Activated naive CD8-positive, alpha-beta T cell treated with anti-CD3 and anti-CD28 coated beads, Interleukin-2, amount 50 U/mL, for 24 hours (primary cell): ENCODE data around the gene ATP9A.
A peak's percentile ranks its signal among the peaks of the same experiment; 100 is the strongest.
"Not testable (repeated sequence)": the region's sequence is repeated elsewhere in the genome, so short reads cannot be mapped to it uniquely, and the experiment has no call there.

Source experiments
- ATAC-seq: fragments of 150-1000 bp; cut with Tn5 transposase; one replicate; pipeline ENCODE4 v1.10.0; 2021
- DNase-seq: peaks from one replicate; pipeline ENCODE4 v3.0.0; 2021
- H3K27ac Mint-ChIP-seq: one replicate; pipeline ENCODE4 v1.8.0; 2021; ENCODE audit warnings: mild to moderate bottlenecking, mixed read lengths
- H3K27me3 Mint-ChIP-seq: one replicate; pipeline ENCODE4 v1.8.0; 2021; ENCODE audit warnings: mixed read lengths
- H3K36me3 Mint-ChIP-seq: one replicate; pipeline ENCODE4 v1.8.0; 2021; ENCODE audit warnings: low read depth, mixed read lengths
- H3K4me1 Mint-ChIP-seq: one replicate; pipeline ENCODE4 v1.8.0; 2021; ENCODE audit warnings: mixed read lengths
- H3K4me3 Mint-ChIP-seq: one replicate; pipeline ENCODE4 v1.8.0; 2021; ENCODE audit warnings: mild to moderate bottlenecking, moderate library complexity, mixed read lengths
- H3K9me3 Mint-ChIP-seq: one replicate; pipeline ENCODE4 v1.8.0; 2021; ENCODE audit warnings: mixed read lengths

Gene ATP9A

GRCh38 chr20:51750037-51750769 is 18.0 kb downstream of the ATP9A start:
- Mint-ChIP-seq H3K27ac (no peak overlapping the region), H3K4me1 (peaks cover 4% of the 10 kb centered on the region), H3K27me3 (peaks cover 5% of the 10 kb centered on the region), H3K4me3 (no peak overlapping the region), H3K36me3 (no peaks in the 10 kb centered on the region), H3K9me3 (peaks cover 5% of the 10 kb centered on the region)
- ATAC-seq = peak; percentile 89
- DNase-seq = peak; percentile 37

GRCh38 chr20:51749674-51750036 is 18.5 kb downstream of the ATP9A start:
- H3K4me3 Mint-ChIP-seq = no peak overlapping the region
- peaks cover 5% of the 10 kb centered on the region for H3K9me3 Mint-ChIP-seq
- no peaks in the 10 kb centered on the region for H3K36me3 Mint-ChIP-seq
- peaks cover 5% of the 10 kb centered on the region for H3K27me3 Mint-ChIP-seq
- ATAC-seq = no peak
- peaks cover 4% of the 10 kb centered on the region for H3K4me1 Mint-ChIP-seq
- H3K27ac Mint-ChIP-seq = no peak overlapping the region
- no peak for DNase-seq

GRCh38 chr20:51747182-51747911 is 20.8 kb downstream of the ATP9A start:
- peaks cover 5% of the 10 kb centered on the region for H3K27me3 Mint-ChIP-seq
- DNase-seq (no peak), ATAC-seq (no peak)
- H3K9me3 Mint-ChIP-seq = peaks cover 5% of the 10 kb centered on the region
- no peaks in the 10 kb centered on the region for H3K36me3 Mint-ChIP-seq
- H3K4me1 Mint-ChIP-seq = peaks cover 4% of the 10 kb centered on the region
- no peak overlapping the region for H3K27ac Mint-ChIP-seq
- no peak overlapping the region for H3K4me3 Mint-ChIP-seq

- Mint-ChIP-seq H3K9me3 (peaks cover 5% of the 10 kb centered on the region), H3K4me3 (no peak overlapping the region), H3K4me1 (peaks cover 4% of the 10 kb centered on the region), H3K27ac (no peak overlapping the region), H3K27me3 (peaks cover 5% of the 10 kb centered on the region), H3K36me3 (no peaks in the 10 kb centered on the region)
- ATAC-seq = no peak
- no peak for DNase-seq
Observed at GRCh38 chr20:51745804-51746203, 22.4 kb downstream of the ATP9A start.

GRCh38 chr20:51740838-51741237 is 27.4 kb downstream of the ATP9A start:
- no peak overlapping the region for H3K27ac Mint-ChIP-seq
- no peaks in the 10 kb centered on the region for H3K4me1 Mint-ChIP-seq
- peaks cover 4% of the 10 kb centered on the region for H3K27me3 Mint-ChIP-seq
- H3K4me3 Mint-ChIP-seq = no peak overlapping the region
- DNase-seq (no peak), ATAC-seq (no peak)
- H3K9me3 Mint-ChIP-seq = peaks cover 4% of the 10 kb centered on the region
- no peaks in the 10 kb centered on the region for H3K36me3 Mint-ChIP-seq

- H3K4me1 Mint-ChIP-seq, DNase-seq, H3K27me3 Mint-ChIP-seq, H3K27ac Mint-ChIP-seq, ATAC-seq, H3K36me3 Mint-ChIP-seq, H3K9me3 Mint-ChIP-seq, H3K4me3 Mint-ChIP-seq: not testable (repeated sequence)
Observed at GRCh38 chr20:51740308-51740707, 27.9 kb downstream of the ATP9A start.

- no peak for ATAC-seq
- no peaks in the 10 kb centered on the region for H3K27me3 Mint-ChIP-seq
- H3K27ac Mint-ChIP-seq = no peak overlapping the region
- H3K9me3 Mint-ChIP-seq = no peaks in the 10 kb centered on the region
- H3K4me3 Mint-ChIP-seq = no peak overlapping the region
- DNase-seq = no peak
- no peaks in the 10 kb centered on the region for H3K4me1 Mint-ChIP-seq
- no peaks in the 10 kb centered on the region for H3K36me3 Mint-ChIP-seq
Observed at GRCh38 chr20:51739722-51740249, 28.4 kb downstream of the ATP9A start.

GRCh38 chr20:51738877-51739447 is 29.2 kb downstream of the ATP9A start:
- no peaks in the 10 kb centered on the region for H3K4me1 Mint-ChIP-seq
- H3K27ac Mint-ChIP-seq = no peak overlapping the region

GRCh38 chr20:51738261-51738660 is 29.9 kb downstream of the ATP9A start:
- not testable (repeated sequence) for ATAC-seq, H3K27me3 Mint-ChIP-seq, H3K4me1 Mint-ChIP-seq, H3K9me3 Mint-ChIP-seq, H3K36me3 Mint-ChIP-seq, DNase-seq, H3K27ac Mint-ChIP-seq, H3K4me3 Mint-ChIP-seq

More at GRCh38 chr20:51738877-51739447, 29.2 kb downstream of the ATP9A start:
- Mint-ChIP-seq H3K36me3 (no peaks in the 10 kb centered on the region), H3K27me3 (no peaks in the 10 kb centered on the region), H3K9me3 (no peaks in the 10 kb centered on the region), H3K4me3 (no peak overlapping the region)
- DNase-seq = no peak
- peak; percentile 49 for ATAC-seq

- H3K36me3 Mint-ChIP-seq = no peaks in the 10 kb centered on the region
- H3K4me1 Mint-ChIP-seq = peaks cover 8% of the 10 kb centered on the region
- ATAC-seq = no peak
- H3K27me3 Mint-ChIP-seq = no peaks in the 10 kb centered on the region
- no peak overlapping the region for H3K4me3 Mint-ChIP-seq
- no peak overlapping the region for H3K27ac Mint-ChIP-seq
- no peak for DNase-seq
- H3K9me3 Mint-ChIP-seq = no peaks in the 10 kb centered on the region
Observed at GRCh38 chr20:51736947-51737346, 31.2 kb downstream of the ATP9A start.

- Mint-ChIP-seq H3K36me3 (no peaks in the 10 kb centered on the region), H3K27ac (no peak overlapping the region), H3K27me3 (no peaks in the 10 kb centered on the region), H3K4me1 (peaks cover 11% of the 10 kb centered on the region), H3K9me3 (no peaks in the 10 kb centered on the region), H3K4me3 (no peak overlapping the region)
- DNase-seq (no peak), ATAC-seq (no peak)
Observed at GRCh38 chr20:51735728-51736600, 32.2 kb downstream of the ATP9A start.

- ATAC-seq = no peak
- no peak overlapping the region for H3K27ac Mint-ChIP-seq
Observed at GRCh38 chr20:51734876-51735720, 33.1 kb downstream of the ATP9A start.

GRCh38 chr20:51733070-51733469 is 35.1 kb downstream of the ATP9A start:
- Mint-ChIP-seq H3K4me1 (peaks cover 11% of the 10 kb centered on the region), H3K27ac (no peak overlapping the region), H3K9me3 (no peaks in the 10 kb centered on the region), H3K4me3 (no peak overlapping the region), H3K36me3 (no peaks in the 10 kb centered on the region), H3K27me3 (peaks cover 2% of the 10 kb centered on the region)
- DNase-seq (no peak), ATAC-seq (no peak)

More at GRCh38 chr20:51734876-51735720, 33.1 kb downstream of the ATP9A start:
- Mint-ChIP-seq H3K9me3 (no peaks in the 10 kb centered on the region), H3K4me3 (no peak overlapping the region), H3K36me3 (no peaks in the 10 kb centered on the region), H3K27me3 (peaks cover 1% of the 10 kb centered on the region), H3K4me1 (peaks cover 11% of the 10 kb centered on the region)
- DNase-seq = no peak
